ENCODE measurements around the gene DEPP1. TPM values are rescaled to one million over a fixed set of nuclear protein-coding genes. Genes with fewer than 3 reads are reported as not detected.

Gene DEPP1
- polyA plus RNA-seq, 4 donors: 4.0 to 39.4 (median 6.0) TPM

- Histone ChIP-seq H3K4me1 (ENCODE audit: control insufficient read depth in 3 of 3, insufficient read depth in 2 of 3, low read depth in 1 of 3, low read length in 2 of 3) (peaks cover 2 to 48% (median 9%) of the 10 kb centered on the region in 3 donors), H3K27me3 (ENCODE audit: control insufficient read depth in 3 of 3, insufficient read depth in 3 of 3, low read length in 3 of 3) (no peaks in the 10 kb centered on the region), H3K4me3 (ENCODE audit: low read depth in 1 of 3, low read length in 3 of 3) (peak overlapping the region; percentile 46 to 77 (median 71)), H3K9me3 (ENCODE audit: control insufficient read depth in 2 of 2, insufficient read depth in 1 of 2, low read depth in 1 of 2, low read length in 1 of 2) (peaks cover 0 to 3% of the 10 kb centered on the region in 2 donors), H3K36me3 (ENCODE audit: control insufficient read depth in 3 of 3, insufficient read depth in 2 of 3, low read depth in 1 of 3, low read length in 3 of 3) (peaks cover 0 to 15% (median 2%) of the 10 kb centered on the region in 3 donors), H3K27ac (ENCODE audit: low read depth in 1 of 3, low read length in 2 of 3) (peak overlapping the region; percentile 91 to 98 (median 93))
- FAIRE-seq: no peak
- 0 to 4% (median 4%) methylated on average over 6 of the region's 6 CpGs for WGBS, 3 donors
- DNase-seq: no peak
Observed at GRCh38 chr10:44958898-44959246, 19.7 kb downstream of the DEPP1 start.

GRCh38 chr10:44958196-44958897 lies 20.3 kb downstream of the DEPP1 start:
- Histone ChIP-seq H3K4me1 (ENCODE audit: control insufficient read depth in 3 of 3, insufficient read depth in 2 of 3, low read depth in 1 of 3, low read length in 2 of 3) (peaks cover 2 to 42% (median 9%) of the 10 kb centered on the region in 3 donors), H3K27me3 (ENCODE audit: control insufficient read depth in 3 of 3, insufficient read depth in 3 of 3, low read length in 3 of 3) (no peaks in the 10 kb centered on the region), H3K9me3 (ENCODE audit: control insufficient read depth in 2 of 2, insufficient read depth in 1 of 2, low read depth in 1 of 2, low read length in 1 of 2) (peaks cover 0 to 3% of the 10 kb centered on the region in 2 donors), H3K36me3 (ENCODE audit: control insufficient read depth in 3 of 3, insufficient read depth in 2 of 3, low read depth in 1 of 3, low read length in 3 of 3) (peaks cover 0 to 14% (median 2%) of the 10 kb centered on the region in 3 donors), H3K27ac (ENCODE audit: low read depth in 1 of 3, low read length in 2 of 3) (peak overlapping the region; percentile 28 to 98 (median 93)), H3K4me3 (ENCODE audit: low read depth in 1 of 3, low read length in 3 of 3) (peak overlapping the region in 2 of 3 donors; percentile 71 to 77)
- FAIRE-seq (no peak), DNase-seq (peak; percentile 54 to 73)
- WGBS, 3 donors: 11 to 36% (median 26%) methylated on average over 5 of the region's 5 CpGs

GRCh38 chr10:44956717-44957706 lies 21.6 kb downstream of the DEPP1 start:
- Histone ChIP-seq H3K9me3 (ENCODE audit: control insufficient read depth in 2 of 2, insufficient read depth in 1 of 2, low read depth in 1 of 2, low read length in 1 of 2) (peaks cover 0 to 3% of the 10 kb centered on the region in 2 donors), H3K36me3 (ENCODE audit: control insufficient read depth in 3 of 3, insufficient read depth in 2 of 3, low read depth in 1 of 3, low read length in 3 of 3) (peaks cover 0 to 12% (median 2%) of the 10 kb centered on the region in 3 donors), H3K4me3 (ENCODE audit: low read depth in 1 of 3, low read length in 3 of 3) (no peak overlapping the region), H3K27ac (ENCODE audit: low read depth in 1 of 3, low read length in 2 of 3) (peak overlapping the region in 1 of 3 donors; percentile 98), H3K4me1 (ENCODE audit: control insufficient read depth in 3 of 3, insufficient read depth in 2 of 3, low read depth in 1 of 3, low read length in 2 of 3) (peaks cover 2 to 36% (median 11%) of the 10 kb centered on the region in 3 donors), H3K27me3 (ENCODE audit: control insufficient read depth in 3 of 3, insufficient read depth in 3 of 3, low read length in 3 of 3) (no peaks in the 10 kb centered on the region)
- DNase-seq (no peak), FAIRE-seq (no peak)
- WGBS, 3 donors: 88 to 93% (median 93%) methylated on average over 4 of the region's 4 CpGs

DNA sequence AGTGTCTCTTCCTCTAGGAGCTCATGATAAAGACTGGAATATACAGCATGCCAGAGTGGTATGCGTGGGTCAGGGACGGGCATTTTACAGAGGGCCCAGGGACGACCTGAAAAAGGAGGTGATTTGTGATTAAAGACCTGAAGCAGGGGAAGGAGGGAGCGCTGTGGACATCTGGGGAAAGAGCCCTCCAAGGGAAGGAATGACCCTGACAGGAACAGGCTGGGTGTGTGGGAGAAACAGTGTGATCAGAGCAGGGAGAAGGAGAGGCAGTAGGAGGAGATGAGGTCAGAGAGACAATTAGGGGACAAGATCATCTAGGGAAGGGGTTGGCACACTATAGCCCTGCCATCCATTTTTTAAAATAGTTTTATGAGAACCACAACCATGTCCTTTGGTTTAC lies 22.4 kb downstream of the DEPP1 start:
- H3K27me3 ChIP-seq (ENCODE audit: control insufficient read depth in 3 of 3, insufficient read depth in 3 of 3, low read length in 3 of 3): no peaks in the 10 kb centered on the region
- no peak for DNase-seq
- WGBS, 3 donors: 95 to 97% (median 96%) methylated on average over 4 of the region's 4 CpGs
- H3K4me3 ChIP-seq (ENCODE audit: low read depth in 1 of 3, low read length in 3 of 3): no peak overlapping the region
- H3K36me3 ChIP-seq (ENCODE audit: control insufficient read depth in 3 of 3, insufficient read depth in 2 of 3, low read depth in 1 of 3, low read length in 3 of 3): peaks cover 0 to 12% (median 2%) of the 10 kb centered on the region in 3 donors
- peaks cover 0 to 3% of the 10 kb centered on the region in 2 donors for H3K9me3 ChIP-seq (ENCODE audit: control insufficient read depth in 2 of 2, insufficient read depth in 1 of 2, low read depth in 1 of 2, low read length in 1 of 2)
- no peak overlapping the region for H3K27ac ChIP-seq (ENCODE audit: low read depth in 1 of 3, low read length in 2 of 3)
- peaks cover 2 to 35% (median 11%) of the 10 kb centered on the region in 3 donors for H3K4me1 ChIP-seq (ENCODE audit: control insufficient read depth in 3 of 3, insufficient read depth in 2 of 3, low read depth in 1 of 3, low read length in 2 of 3)
- FAIRE-seq: no peak

- Histone ChIP-seq H3K4me1 (ENCODE audit: control insufficient read depth in 3 of 3, insufficient read depth in 2 of 3, low read depth in 1 of 3, low read length in 2 of 3) (peaks cover 2 to 35% (median 11%) of the 10 kb centered on the region in 3 donors), H3K27me3 (ENCODE audit: control insufficient read depth in 3 of 3, insufficient read depth in 3 of 3, low read length in 3 of 3) (no peaks in the 10 kb centered on the region), H3K9me3 (ENCODE audit: control insufficient read depth in 2 of 2, insufficient read depth in 1 of 2, low read depth in 1 of 2, low read length in 1 of 2) (peaks cover 0 to 3% of the 10 kb centered on the region in 2 donors), H3K4me3 (ENCODE audit: low read depth in 1 of 3, low read length in 3 of 3) (no peak overlapping the region), H3K27ac (ENCODE audit: low read depth in 1 of 3, low read length in 2 of 3) (no peak overlapping the region), H3K36me3 (ENCODE audit: control insufficient read depth in 3 of 3, insufficient read depth in 2 of 3, low read depth in 1 of 3, low read length in 3 of 3) (peaks cover 0 to 14% (median 2%) of the 10 kb centered on the region in 3 donors)
- DNase-seq (no peak), FAIRE-seq (no peak)
- 88 to 93% (median 92%) methylated on average over 8 of the region's 8 CpGs for WGBS, 3 donors
Observed at GRCh38 chr10:44955413-44956070, 23.1 kb downstream of the DEPP1 start.

DNA sequence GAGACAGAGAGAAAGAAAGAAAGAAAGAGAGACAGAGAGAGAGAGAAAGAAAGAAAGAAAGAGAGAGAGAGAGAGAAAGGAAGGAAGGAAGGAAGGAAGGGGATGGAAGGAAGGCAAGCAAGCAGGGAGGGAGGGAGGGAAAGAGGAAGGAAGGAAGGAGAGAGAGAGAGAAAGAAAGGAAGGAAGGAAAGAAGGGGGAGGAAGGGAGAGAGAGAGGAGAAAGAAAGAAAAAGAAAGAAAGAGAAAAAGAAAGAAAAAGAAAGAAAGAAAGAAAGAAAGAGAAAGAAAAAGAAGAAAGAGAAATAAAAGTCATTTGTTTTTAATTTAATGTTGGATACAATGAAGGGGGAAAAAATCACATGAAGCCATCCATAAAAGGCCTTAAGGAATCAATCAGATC lies 23.6 kb downstream of the DEPP1 start:
- FAIRE-seq (no peak), DNase-seq (no peak)
- Histone ChIP-seq H3K27ac (ENCODE audit: low read depth in 1 of 3, low read length in 2 of 3) (no peak overlapping the region), H3K36me3 (ENCODE audit: control insufficient read depth in 3 of 3, insufficient read depth in 2 of 3, low read depth in 1 of 3, low read length in 3 of 3) (peaks cover 0 to 14% (median 2%) of the 10 kb centered on the region in 3 donors), H3K4me1 (ENCODE audit: control insufficient read depth in 3 of 3, insufficient read depth in 2 of 3, low read depth in 1 of 3, low read length in 2 of 3) (peaks cover 4 to 35% (median 8%) of the 10 kb centered on the region in 3 donors), H3K9me3 (ENCODE audit: control insufficient read depth in 2 of 2, insufficient read depth in 1 of 2, low read depth in 1 of 2, low read length in 1 of 2) (peaks cover 0 to 3% of the 10 kb centered on the region in 2 donors), H3K4me3 (ENCODE audit: low read depth in 1 of 3, low read length in 3 of 3) (no peak overlapping the region), H3K27me3 (ENCODE audit: control insufficient read depth in 3 of 3, insufficient read depth in 3 of 3, low read length in 3 of 3) (no peaks in the 10 kb centered on the region)

- Histone ChIP-seq H3K36me3 (ENCODE audit: control insufficient read depth in 3 of 3, insufficient read depth in 2 of 3, low read depth in 1 of 3, low read length in 3 of 3) (peaks cover 0 to 14% (median 2%) of the 10 kb centered on the region in 3 donors), H3K27ac (ENCODE audit: low read depth in 1 of 3, low read length in 2 of 3) (no peak overlapping the region), H3K27me3 (ENCODE audit: control insufficient read depth in 3 of 3, insufficient read depth in 3 of 3, low read length in 3 of 3) (no peaks in the 10 kb centered on the region), H3K4me1 (ENCODE audit: control insufficient read depth in 3 of 3, insufficient read depth in 2 of 3, low read depth in 1 of 3, low read length in 2 of 3) (peaks cover 7 to 42% (median 8%) of the 10 kb centered on the region in 3 donors), H3K9me3 (ENCODE audit: control insufficient read depth in 2 of 2, insufficient read depth in 1 of 2, low read depth in 1 of 2, low read length in 1 of 2) (peaks cover 0 to 3% of the 10 kb centered on the region in 2 donors), H3K4me3 (ENCODE audit: low read depth in 1 of 3, low read length in 3 of 3) (no peak overlapping the region)
- DNase-seq (no peak), FAIRE-seq (no peak)
Observed at GRCh38 chr10:44954042-44954441, 24.6 kb downstream of the DEPP1 start.

DNA sequence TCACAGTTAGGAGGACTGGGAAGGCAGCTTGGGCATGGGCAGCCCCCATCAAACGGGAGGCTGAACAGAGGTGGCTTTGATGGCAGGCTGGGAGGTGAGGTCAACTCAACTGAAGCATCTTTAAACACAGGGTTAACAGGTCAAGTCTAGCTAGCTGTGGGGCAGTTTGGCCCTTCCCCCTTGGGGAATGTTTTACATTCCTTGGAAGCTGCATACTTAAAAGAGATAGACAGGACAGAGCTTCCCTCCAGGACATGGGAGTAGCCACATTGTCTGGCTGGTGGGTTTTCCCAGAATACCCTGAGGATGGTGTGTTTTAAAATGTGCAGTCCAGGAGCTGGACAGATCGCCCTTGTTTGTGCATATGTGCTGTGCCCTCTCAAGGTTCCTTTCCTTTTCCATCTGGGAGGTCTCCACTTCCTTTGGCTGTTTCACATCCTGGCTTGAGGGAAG lies 25.8 kb downstream of the DEPP1 start:
- Histone ChIP-seq H3K9me3 (ENCODE audit: control insufficient read depth in 2 of 2, insufficient read depth in 1 of 2, low read depth in 1 of 2, low read length in 1 of 2) (peaks cover 0 to 3% of the 10 kb centered on the region in 2 donors), H3K27ac (ENCODE audit: low read depth in 1 of 3, low read length in 2 of 3) (no peak overlapping the region), H3K36me3 (ENCODE audit: control insufficient read depth in 3 of 3, insufficient read depth in 2 of 3, low read depth in 1 of 3, low read length in 3 of 3) (peaks cover 0 to 14% (median 2%) of the 10 kb centered on the region in 3 donors), H3K27me3 (ENCODE audit: control insufficient read depth in 3 of 3, insufficient read depth in 3 of 3, low read length in 3 of 3) (no peaks in the 10 kb centered on the region), H3K4me1 (ENCODE audit: control insufficient read depth in 3 of 3, insufficient read depth in 2 of 3, low read depth in 1 of 3, low read length in 2 of 3) (peaks cover 2 to 40% (median 7%) of the 10 kb centered on the region in 3 donors), H3K4me3 (ENCODE audit: low read depth in 1 of 3, low read length in 3 of 3) (no peak overlapping the region)
- FAIRE-seq (no peak), DNase-seq (no peak)
- WGBS, 3 donors: 63 to 82% (median 69%) methylated on average over 2 of the region's 2 CpGs
